ENCODE results near the gene PPHLN1. TPM values are rescaled to one million over a fixed set of nuclear protein-coding genes. Genes with fewer than 3 reads are reported as not detected.
A peak's percentile ranks its signal among the peaks of the same experiment; 100 is the strongest.

The PPHLN1 gene
- total RNA-seq, 1 experiment from 2014 or later = 78.7 TPM

DNA sequence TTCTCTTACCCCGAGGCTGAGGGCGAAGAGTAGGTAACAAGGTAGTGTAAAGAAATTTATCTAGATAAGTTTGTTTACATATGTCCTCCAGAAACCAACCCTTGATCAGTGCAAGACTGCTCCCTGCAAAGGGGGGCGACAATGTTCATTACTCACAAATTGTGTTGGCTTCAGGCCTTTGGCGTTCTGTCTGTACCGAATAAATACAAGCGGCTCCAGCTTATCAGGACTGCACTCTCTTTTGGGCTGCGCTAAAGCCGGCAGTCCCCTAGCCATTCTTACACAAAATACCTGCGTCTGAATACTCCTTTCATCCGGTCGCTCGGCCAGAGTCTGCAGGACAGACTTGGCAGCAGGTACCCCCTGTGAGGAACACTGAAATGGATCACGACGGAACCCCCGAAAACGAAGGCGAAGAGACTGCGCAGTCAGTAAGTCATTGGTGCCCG lies 116.4 kb downstream of the PPHLN1 start:
- DNase-seq (ENCODE audit: low spot score) = no peak

DNA sequence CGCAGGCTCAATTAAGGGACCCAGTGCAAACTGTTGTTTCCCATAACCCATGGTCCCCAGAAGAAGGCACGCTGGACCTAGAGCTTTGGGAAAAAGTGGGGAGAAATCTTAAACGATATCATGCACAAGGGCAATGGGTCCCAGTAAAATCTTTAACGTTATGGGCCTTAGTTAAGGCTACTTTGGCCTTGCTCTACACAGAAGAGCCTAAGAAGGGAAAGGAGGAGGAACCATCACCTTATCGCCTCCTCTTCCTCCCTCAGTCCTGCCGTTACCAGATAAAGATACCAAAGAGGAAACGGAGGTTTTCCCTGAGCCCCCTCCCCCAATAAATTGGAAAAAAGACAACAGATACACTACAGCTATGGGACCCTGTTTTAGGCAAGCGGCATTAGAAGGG lies 116.9 kb downstream of the PPHLN1 start:
- no peak for DNase-seq (ENCODE audit: low spot score)

DNA sequence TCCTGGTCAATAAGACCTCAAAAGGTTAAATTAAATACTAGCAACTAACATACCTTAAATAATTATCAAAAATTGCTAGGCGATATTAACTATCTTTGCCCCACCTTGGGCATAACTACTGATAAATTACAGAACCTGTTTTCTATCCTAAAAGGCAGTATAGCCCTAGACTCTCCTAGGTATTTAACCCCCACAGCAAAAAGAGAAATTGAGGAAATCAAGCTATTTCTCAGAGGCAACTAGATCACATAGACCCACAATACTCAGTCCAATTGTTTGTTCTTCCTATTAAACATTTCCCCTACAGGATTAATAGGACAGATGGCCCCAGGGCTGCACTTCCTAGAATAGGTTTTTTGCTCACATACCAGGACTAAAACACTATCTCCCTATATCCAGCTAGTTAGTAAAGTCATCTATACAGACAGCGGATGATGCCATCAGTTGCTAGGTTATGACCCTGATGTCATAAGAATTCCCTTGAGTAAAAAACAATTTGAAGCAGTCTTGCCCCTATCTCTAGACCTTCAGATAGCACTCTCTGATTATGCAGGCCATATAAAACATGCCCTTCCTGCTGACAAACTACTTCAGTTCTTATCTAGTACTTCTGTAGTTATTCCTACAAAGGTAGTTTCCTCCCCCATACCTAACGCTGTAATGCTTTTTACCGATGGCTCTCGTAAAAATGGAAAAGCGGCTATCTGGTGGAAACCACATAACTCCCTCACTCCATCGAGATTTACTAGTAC lies 118.4 kb downstream of the PPHLN1 start:
- DNase-seq (ENCODE audit: low spot score) = no peak

DNA sequence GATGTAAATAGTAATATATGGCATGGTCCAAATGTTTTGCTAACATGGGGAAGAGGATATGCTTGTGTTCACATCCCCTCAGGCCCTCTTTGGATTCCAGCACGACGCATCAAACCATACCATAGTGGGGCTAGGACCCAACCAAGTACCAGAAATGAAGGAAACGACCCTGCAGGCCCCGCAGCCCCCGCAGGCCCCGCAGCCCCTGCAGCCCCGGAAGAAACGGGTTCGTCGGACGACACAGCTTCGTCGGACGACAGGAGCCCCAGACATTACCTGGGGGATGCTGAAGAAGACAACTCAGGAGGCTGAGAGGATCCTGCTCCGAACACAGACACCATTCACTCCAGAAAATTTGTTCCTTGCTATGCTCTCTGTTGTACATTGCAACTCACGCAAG lies 119.9 kb downstream of the PPHLN1 start:
- no peak for DNase-seq (ENCODE audit: low spot score)

DNA sequence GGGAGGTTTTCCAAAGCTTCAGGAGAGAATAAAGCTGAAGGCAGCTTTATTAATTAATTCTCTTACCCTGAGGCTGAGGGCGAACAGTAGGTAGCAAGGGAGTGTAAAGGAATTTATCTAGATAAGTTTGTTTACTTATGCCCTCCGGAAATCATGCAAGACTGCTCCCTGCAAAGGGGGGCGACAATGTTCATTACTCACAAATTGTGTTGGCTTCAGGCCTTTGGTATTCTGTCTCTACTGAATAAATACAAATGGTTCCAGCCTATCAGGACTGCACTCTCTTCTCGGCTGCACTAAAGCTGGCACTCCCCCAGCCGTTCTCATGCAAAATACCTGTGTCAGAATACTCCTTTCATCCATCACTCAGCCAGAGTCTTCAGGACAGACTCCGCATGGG lies 120.8 kb downstream of the PPHLN1 start:
- DNase-seq (ENCODE audit: low spot score) = peak; percentile 51

DNA sequence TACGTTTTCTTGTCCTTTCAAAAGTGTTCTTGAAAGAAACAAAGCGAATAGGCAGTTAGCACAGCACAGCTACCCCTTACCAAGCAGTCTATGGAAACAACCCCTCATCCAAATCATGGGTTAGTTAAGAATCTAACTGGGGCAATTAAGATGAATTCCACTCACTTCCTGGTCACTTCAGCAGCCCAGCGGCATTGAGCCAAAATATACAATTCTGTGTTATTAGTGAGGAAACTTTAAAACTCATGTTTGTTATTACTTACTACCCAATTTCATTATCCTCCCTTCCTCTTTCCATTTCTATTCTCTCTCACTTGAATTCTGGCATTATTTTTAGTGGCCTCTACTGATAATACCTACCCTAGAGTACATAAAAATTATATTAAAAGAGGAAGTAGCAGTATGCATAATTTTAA lies 121.4 kb downstream of the PPHLN1 start:
- peak; percentile 45 for DNase-seq (ENCODE audit: low spot score)

DNA sequence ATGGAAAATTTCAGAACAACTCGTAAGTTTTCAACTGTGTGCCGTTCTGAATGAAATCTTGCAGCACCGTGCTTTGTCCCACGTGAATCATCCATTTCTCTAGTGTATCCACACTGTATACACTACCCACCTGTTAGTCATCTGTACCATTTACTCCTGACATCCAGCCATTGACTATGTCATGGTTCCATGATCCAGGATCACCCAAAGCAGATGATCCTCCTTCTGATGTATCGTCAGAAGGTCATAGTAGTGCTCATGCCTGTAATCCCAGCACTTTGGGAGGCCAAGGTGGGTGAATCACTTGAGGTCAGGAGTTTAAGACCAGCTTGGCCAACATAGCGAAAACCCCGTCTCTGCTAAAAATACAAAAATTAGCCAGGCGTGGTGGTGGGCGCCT lies 122.9 kb downstream of the PPHLN1 start:
- no peak for DNase-seq (ENCODE audit: low spot score)

DNA sequence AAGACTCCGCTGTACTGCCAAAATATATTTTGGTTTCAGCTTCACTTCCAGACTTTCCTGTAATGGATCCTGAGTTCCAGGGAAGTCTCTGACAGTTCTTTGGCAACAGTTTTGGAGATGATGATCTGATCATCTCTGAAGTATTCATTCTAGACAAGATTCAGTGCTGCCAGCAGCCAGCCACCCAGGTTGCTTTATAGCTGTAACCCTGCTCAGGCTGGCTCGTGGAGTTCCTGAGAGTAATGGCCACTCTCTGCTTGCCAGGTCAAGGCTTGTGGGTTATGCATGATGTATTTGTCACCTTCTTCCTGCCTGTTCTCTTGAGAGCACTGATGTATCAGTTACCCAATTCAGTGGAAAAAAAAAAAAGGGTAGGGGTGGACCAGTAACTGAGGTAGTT lies 124.3 kb downstream of the PPHLN1 start:
- peak; percentile 25 for DNase-seq (ENCODE audit: low spot score)

DNA sequence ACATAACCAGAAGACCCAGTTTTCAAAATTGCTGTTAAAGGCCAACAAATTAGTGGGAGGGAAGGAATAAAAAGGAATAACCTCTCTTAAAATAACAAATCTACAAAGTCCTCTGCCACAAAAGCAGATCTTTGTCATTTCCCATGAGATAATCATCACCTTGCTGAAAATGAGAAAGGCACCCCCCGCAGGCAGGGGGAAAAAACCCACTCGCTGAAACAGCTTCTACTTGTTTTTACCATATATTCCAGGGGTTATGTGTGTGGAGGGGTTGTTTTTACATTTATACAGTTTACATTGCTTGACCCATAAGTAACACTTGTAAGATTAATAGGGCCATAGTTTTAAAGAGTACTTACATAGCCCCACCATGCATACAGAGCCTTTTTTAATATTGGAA lies 132.6 kb downstream of the PPHLN1 start:
- DNase-seq (ENCODE audit: low spot score) = no peak

DNA sequence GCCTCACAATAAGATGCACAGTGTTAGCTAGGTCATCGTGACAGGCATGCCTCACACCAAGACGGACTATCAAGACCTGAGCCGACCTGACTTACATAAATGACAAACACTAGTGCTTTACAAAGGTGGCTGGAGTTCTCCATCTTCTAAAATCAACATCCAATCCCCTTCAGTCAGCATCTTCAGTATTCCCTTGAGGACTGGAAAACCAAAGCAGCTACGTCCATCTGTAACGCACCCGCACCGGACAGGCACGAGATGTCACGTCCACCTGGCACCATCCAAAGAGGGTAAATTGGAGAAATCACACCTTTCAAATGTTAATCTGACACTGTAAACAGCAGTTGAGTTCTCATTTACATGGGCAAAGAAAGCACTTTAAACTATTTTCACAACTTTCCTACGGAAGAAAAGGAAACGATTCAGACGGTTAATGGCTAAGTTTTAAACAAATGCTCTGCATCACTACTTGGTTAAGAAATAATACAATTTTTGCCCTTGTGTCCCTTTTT lies 133.4 kb downstream of the PPHLN1 start:
- DNase-seq (ENCODE audit: low spot score) = no peak

DNA sequence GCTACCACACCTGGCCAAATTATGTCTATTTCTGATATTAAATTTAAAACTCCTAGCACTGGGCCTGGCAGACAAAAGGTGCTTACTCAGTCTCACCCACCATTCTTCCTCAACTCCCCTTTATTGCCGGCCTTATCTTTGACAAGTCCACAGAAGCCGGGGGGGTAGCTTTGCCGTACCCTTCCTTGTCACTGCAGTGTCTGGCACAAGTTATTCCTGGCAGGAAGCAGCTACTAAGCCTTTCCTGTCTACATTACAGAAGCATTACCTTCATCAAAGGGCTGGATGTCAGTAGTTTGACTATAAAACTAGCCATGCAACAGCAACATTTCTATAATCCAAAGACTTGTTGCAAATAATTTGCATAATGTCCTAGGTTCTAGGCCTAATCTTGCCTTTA lies 136.5 kb downstream of the PPHLN1 start:
- no peak for DNase-seq (ENCODE audit: low spot score)

DNA sequence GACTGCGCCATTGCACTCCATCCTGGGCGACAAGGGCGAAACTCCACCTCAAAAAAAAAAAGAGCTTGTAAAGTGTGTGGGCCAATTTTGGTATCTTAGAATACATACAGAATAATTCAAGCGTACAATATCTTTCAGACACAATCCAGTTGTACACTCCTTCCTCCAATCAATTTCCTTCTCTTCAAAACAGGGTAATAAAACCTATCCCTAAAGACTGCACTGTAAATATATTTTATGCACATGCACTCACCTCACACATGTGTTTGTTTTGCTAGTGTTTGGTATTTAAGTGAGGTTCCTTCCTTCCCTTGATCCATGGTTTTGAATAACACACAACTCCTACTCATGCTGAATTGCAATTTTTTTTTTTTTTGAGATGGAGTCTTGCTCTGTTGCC lies 137.7 kb downstream of the PPHLN1 start:
- no peak for DNase-seq (ENCODE audit: low spot score)

DNA sequence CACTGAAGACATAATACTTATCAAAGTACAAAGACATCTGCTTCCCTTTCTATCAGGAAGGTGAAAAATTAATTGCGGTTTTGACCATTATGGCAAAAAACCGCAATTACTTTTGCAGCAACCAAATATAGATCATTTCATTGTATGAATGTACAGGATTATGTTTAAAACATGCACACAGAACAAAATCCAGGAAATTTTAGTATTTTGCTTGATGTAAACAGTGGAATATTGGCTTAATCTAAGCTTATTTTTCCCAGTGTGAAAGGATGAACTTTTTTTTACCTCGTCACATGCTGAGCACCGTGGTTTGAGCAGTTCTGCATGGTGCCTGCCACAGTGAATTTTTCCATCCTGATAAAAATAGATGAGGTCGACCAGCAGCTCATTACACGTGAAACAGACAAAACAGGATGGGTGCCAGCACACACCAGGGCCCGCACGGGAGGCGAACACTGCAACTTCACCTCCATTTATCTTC lies 142.4 kb downstream of the PPHLN1 start:
- DNase-seq (ENCODE audit: low spot score) = no peak

DNA sequence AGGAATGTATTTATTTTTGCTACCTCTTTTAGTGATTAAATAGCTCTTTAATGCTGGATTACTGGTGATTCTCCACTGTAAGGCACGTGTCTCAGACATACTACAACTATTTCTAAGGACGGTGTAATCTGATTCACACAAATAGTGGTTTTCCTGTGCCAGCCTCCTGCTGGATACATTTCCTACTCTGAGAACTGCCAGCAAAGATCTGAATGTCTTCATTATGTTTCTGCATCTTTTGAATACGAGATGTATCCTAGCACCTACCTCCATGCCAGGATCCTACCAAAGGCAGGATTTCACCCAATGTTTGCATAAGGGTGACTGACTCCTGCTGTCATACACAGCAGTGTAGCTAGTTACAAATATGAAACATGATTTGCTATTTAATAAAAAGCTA lies 143.0 kb downstream of the PPHLN1 start:
- no peak for DNase-seq (ENCODE audit: low spot score)

DNA sequence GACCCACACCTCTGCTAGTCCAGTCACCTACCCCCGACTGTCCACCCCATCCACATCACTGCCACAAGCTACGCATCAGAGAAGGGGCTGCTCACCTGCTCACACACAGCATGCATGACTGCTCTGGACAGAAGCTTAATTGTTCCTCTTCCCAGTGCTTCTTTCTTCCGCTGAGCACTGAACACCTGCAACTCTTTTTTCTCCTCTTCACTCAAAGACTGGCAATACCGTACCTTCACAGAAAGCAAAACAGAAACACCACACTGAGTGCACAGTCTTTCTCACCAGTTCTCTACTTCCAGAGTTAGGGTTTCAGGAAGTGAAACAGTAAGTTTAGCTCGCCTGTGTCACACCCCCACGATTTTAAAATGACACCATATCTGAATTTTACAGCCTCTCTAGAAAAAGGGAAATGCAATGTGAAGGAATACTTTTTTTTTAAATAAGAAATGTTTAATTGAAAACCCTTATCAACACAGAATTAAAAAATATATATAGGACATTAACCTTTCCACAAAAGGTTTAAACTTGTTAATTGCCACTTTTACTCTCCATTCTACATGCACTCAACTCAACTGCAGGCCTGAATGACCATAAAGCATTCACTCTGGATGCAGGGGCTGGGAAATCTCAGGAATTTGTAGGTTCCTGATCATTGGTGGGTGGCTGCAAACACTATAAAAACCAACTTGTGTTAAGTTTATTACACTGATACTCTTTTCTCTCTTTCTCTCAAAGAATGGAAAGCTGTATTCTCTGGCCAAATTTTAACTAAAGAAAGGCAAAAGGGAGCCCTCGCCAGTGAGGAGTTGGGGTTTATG lies 143.6 kb downstream of the PPHLN1 start:
- DNase-seq (ENCODE audit: low spot score) = no peak

DNA sequence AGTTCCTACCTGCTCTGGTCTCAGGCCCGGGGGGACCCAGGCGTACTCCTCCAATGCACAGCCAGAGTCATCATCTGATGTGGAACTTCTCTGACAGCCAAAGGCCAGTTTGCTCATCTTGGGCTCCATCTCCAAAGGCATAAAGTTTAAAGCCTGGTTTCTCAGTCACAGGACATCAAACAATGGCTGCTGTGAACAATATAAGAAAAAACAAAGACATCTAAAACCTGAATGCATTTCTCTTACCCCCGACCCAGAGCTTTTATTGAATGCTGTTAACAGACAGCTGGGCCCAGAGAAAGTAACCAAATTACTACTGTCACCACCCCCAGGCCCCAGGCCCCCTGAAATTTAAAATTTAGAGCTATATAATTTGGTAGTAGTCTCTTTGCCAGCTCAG lies 146.4 kb downstream of the PPHLN1 start:
- DNase-seq (ENCODE audit: low spot score) = no peak

DNA sequence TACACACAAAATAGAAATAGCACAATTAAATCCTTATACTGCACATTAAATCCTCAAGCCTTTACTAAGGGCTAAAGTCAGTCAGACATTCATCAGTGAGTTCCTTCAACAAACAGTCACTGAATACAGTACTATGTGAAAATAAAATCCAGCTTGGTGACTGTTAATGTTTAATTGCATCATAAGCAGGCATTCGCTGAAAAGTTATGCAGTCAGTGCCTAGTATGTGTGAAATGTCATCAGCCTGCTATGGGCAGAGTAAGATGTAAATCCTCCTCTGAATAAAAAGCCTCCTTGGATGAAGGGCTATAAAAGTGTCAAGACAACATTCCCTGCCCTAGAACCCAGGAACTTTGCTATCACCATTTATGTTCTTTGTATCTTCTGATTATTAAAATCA lies 147.2 kb downstream of the PPHLN1 start:
- DNase-seq (ENCODE audit: low spot score) = no peak

DNA sequence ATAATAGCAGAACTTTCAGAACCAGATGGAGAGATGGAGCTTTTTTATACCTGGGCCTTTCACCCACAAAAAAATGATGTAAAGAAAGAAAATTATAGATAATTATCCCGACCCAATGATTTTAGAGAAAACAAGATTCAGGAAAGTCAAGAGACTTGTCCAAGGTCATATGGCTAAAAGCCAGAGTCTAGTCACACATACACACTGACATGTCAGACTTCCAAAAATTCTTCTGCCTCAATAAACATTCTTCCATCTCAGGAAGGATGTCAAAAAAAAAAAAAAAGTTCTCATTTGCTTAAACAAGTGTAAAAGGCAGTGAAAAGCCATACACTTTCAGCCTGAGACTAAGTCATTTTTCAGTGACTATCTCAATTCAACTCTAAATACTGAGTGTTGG lies 147.6 kb downstream of the PPHLN1 start:
- no peak for DNase-seq (ENCODE audit: low spot score)

DNA sequence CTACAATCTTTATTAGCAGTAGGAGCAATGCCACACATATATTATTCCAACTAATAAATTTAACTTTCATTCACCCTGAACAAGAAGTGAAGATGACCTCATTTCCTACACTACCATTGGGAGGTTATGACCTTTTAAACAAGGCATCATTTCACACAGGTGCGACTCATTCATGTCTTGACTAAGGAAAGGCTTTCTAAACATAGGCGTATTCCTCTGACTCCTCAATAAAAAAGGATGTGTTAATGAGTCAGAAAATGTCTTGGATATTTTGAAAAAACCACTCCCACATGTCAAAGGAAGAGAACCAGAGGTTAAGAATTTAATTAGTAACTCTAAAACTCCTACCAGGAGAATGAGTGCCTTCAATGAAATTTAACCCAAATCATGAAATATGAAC lies 148.4 kb downstream of the PPHLN1 start:
- DNase-seq (ENCODE audit: low spot score) = peak; percentile 85

DNA sequence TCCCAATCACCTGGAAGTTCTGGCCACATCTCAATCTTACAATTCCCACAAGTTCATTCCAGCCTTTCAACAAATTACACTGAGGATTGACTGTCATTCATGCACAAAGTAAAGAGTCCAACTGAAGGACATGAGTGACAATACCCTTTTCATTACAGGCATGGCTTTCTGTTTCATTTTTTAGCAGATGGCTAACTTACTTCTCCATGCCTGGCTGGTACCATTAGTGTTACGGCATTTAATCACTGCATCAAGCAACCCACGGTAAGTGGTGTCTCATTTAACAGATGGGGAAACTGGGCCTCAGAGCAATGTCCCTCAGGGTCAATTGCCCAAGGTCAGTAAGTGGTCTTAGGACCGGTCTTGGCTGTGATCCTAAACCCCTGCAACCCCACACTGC lies 149.1 kb downstream of the PPHLN1 start:
- no peak for DNase-seq (ENCODE audit: low spot score)

DNA sequence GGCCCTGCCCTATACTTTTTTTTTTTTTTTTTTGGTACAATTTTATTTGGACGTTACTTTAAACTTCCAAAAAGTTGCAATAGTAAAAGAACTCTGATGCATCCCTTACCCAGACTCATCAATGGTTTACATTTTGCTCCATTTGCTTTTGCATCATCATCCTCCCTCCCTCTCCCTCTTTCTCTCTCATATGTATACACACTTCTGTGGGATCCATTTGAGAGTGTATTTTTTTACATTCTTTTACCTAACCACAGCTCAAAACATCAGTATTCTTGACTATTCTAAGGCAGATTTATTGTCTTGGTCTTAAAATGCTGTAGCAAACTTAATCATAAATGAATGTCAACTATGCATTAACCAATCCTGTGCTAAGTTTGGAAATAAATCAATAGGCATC lies 152.0 kb downstream of the PPHLN1 start:
- DNase-seq (ENCODE audit: low spot score) = no peak

DNA sequence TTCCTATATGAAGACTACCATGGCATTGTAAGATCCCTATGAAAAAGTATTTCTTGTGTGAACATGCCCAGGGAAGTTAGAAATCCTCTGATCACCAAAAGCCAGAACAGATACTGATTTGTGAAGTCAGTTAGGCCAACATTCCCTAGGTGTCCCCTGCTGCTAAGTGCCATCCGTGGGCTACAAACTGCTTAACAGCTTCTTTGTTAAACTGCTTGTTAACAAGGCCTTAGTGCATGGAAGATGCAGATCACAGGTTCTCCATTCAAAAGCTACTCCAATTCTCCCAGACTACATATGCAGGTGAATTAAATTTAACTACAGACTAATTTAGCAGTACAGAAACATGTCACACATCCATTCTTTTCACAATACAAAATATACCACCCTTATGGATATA lies 155.4 kb downstream of the PPHLN1 start:
- no peak for DNase-seq (ENCODE audit: low spot score)
